GM19035 (cell line): ENCODE measurements around the gene CLDN6.
"Not testable (repeated sequence)": the region's sequence is repeated elsewhere in the genome, so short reads cannot be mapped to it uniquely, and the experiment has no call there.

Source experiments
- ATAC-seq: cut with Tn5 transposase; IDR thresholded peaks from one replicate; pipeline ENCODE4 v1.9.1; 2021; ENCODE audit not compliant: unreplicated experiment

CLDN6 gene

GRCh38 chr16:3052571-3053329 lies 34.8 kb upstream of the CLDN6 start:
- ATAC-seq, result not testable (repeated sequence)

GRCh38 chr16:3051494-3051893 lies 33.5 kb upstream of the CLDN6 start:
- no peak for ATAC-seq

- ATAC-seq, result no peak
These were observed 33.0 kb upstream of the CLDN6 start for GRCh38 chr16:3051009-3051408.

- ATAC-seq, result no peak
These were observed 32.5 kb upstream of the CLDN6 start for GRCh38 chr16:3050487-3050886.

DNA sequence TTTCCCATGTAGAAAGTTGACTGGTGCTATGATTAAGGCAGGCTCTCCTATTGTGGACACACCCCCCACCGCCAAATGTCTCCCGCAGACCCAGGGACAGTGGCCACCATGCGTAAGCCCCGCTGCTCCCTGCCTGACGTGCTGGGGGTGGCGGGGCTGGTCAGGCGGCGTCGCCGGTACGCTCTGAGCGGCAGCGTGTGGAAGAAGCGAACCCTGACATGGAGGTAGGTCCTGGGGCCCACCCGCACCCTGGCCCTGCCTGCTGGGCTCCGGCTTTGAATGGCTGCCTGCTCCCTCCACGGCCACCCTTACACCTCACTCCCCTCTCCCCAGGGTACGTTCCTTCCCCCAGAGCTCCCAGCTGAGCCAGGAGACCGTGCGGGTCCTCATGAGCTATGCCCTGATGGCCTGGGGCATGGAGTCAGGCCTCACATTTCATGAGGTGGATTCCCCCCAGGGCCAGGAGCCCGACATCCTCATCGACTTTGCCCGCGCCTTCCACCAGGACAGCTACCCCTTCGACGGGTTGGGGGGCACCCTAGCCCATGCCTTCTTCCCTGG lies 32.0 kb upstream of the CLDN6 start:
- no peak for ATAC-seq

DNA sequence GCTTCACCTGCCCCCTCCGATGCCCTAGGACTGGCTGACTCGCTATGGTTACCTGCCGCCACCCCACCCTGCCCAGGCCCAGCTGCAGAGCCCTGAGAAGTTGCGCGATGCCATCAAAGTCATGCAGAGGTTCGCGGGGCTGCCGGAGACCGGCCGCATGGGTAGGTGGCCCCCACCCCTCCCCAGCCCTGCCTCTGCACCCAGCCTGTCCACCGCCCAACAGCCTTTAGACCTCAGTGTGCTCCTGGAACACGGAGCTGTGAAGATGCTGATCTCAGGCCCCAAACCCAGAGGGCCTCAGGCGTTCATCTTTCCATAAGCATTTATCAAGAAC lies 29.4 kb upstream of the CLDN6 start:
- no peak for ATAC-seq

- ATAC-seq, result no peak
These were observed 28.8 kb upstream of the CLDN6 start for GRCh38 chr16:3046641-3047386.

DNA sequence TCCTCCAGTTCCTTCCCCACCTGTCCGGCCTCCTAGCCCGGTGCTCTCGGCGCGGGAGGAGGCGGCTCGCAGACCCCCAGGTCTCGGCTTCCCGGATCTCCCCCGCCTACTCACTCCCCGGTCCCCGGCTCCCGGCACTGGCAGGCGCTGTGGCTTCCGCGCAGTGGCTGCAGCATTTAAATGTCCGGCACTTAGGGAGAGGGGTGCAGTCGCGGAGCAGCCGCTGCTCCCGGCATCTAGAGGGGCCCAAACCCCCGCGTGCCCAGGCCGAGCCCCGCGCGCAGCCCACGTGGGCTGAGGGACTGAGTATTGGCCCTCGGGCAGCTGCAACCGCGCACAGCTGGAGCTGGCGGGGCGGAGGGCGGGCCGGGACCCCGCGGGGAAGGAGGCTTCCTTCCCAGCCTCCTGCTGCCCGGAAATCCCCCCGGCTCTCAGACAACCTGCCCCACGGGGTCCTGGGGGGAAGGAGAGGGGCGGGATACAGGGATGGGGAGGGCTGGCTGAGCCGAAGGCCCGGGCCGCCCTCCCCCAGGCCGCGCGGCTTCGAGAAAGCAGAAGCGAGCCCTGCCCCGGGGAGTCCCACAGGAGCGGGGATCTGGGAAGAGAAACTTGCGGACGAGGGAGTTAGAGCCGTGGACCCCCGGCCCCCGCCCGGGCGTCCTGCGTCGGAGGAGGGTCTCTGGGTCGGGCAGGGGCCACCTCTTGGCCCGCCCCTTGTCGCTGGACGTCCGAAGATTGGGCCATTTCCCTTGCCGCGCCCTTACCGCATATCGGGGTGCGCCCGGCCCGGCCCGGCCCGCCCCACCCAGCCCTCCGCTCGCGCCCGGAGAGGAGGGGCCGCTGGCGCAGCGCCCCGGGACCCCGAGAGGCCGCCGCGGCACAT lies 28.0 kb upstream of the CLDN6 start, which contains the start of gene MMP25:
TSS of gene MMP25 (plus strand) at position 804 of the 883 bp plus-strand sequence. CDS start 357 bp downstream, outside the sequence.
- no peak for ATAC-seq

DNA sequence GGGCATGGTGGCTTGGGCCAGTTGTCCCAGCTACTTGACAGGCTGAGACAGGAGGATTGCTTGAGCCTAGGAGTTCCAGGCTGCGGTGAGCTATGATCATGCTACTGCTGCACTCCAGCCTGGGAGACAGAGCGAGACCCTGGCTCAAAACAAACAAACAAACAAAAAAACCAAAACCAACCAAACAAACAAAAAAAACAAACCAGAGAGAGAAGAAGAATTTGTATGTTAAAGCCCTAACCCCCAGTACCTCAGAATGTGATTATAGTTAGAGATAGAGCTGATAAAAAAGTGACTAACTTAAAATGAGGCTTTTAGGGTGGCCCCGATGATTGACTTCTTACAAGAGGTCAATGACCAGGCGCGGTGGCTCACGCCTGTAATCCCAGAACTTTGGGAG lies 26.7 kb upstream of the CLDN6 start:
- ATAC-seq, result no peak

DNA sequence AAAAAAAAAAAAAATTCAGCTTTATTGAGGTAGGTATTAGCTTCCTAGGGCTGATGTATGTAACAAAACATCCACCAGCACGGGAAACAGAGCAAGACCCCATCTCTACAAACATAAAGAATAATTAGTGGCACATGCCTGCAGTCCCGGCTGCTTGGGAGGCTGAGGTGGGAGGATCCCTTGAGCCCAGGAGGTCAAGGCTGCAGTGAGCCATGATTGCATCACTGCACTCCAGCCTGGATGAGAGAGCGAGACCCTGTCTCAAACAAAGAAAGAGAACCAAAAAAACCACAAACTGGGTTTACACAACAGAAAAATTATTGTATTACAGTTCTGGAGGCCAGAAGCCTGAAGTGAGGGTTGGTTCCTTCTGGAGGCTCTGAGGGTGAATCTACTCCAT lies 24.4 kb upstream of the CLDN6 start:
- no peak for ATAC-seq

GRCh38 chr16:3038896-3039295 lies 20.9 kb upstream of the CLDN6 start:
- no peak for ATAC-seq

DNA sequence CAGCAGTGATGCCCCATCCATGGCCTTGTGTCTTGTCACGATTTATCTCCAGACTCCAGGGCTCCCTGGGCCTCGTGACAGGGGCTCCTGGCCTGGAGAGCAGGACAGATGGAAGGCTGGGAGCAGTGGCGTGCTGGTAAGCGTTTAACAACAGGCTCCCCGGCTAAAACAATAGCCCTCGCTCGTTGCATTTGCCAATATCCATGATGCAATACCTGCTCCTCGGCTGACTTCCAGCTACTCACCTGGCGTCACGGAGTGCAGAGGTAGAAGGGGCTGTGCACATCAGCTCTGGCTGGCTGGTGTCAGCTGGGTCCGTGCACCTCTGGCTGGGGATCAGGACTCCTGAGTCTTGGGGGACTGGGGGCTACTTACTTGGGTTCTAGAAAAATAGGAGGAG lies 20.3 kb upstream of the CLDN6 start:
- no peak for ATAC-seq

GRCh38 chr16:3036726-3037315 lies 18.8 kb upstream of the CLDN6 start, which contains the start of gene BICDL2:
BICDL2 (minus strand) TSS chr16:3036944; CDS start chr16:3035496, 1,448 bp downstream.
- ATAC-seq, result no peak

- ATAC-seq, result no peak
These were observed 18.2 kb upstream of the CLDN6 start for GRCh38 chr16:3035972-3036725.

DNA sequence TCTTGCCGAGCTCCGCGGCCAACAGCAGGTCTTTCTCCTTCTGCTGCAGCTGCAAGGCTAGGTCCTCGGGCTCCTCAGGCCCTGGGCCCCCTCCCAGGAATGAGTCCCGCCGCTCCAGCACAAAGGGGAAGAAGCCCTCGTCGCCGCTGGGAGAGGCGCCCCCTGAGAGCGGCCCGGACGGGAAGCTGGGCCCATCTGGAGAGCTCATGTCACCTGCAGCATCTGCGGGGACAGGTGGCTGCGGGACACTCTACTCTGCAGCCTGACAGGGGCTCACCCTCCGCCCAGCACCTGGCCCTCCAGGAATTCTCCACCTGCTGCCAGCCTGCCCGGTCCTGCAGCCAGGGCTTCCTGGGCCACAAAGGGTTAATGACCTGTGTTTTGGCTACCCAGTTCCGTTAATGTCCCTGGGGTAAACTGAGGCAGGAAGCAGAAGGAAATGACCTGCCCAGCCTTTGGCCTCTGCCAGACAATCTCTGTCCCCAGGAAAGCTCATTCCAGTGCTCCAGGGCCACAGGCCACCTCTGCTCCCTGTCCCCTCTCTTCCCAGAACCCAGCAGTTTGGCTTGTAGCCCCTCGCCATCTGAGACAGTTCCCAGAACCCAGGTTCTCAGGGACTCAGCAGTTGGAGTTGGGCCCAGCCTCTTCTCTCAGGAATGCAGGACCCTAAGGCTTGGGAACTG lies 17.4 kb upstream of the CLDN6 start:
- ATAC-seq, result no peak

DNA sequence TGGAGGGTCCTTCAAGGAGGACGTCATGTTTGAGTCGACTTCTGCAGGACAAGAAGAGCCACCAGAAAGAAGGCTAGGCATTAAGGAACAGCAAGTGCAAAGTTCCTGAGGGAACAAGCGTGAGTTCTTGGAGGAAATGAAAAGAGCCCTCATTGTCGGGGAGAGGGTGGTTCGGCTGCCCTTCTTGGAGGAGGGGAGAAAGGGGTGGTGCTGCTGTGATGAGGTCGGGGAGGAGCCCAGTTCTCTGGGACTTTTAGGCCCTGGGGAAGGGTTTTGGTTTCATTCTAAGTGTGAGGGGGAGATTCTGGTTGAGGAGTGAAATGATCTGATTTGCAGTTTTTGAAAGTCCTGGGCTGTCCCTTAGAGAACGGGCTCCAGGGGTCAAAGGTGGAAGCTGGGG lies 14.6 kb upstream of the CLDN6 start:
- ATAC-seq, result no peak

GRCh38 chr16:3030222-3031212 lies 12.5 kb upstream of the CLDN6 start:
- ATAC-seq, result no peak
